H9 (cell line): ENCODE results near the gene TMEM250. TPM values are rescaled to one million over a fixed set of nuclear protein-coding genes. Genes with fewer than 3 reads are reported as not detected.

ENCODE experiments used
- DNase-seq: peaks from one replicate; pipeline ENCODE4 v3.0.0-alpha.2; 2017
- H2AFZ ChIP-seq: one replicate; pipeline ENCODE4 v1.6.1; 2013; ENCODE audit warnings: mild to moderate bottlenecking, low read length, control low read depth, moderate library complexity
- H2AK5ac ChIP-seq: 2 replicates; pipeline ENCODE4 v1.6.1; 2013; ENCODE audit warnings: low read length, control low read depth, mixed read lengths; ENCODE audit not compliant: insufficient read length
- H2BK120ac ChIP-seq: one replicate; pipeline ENCODE4 v1.6.1; 2013; ENCODE audit warnings: low read depth, mild to moderate bottlenecking, low read length, control low read depth, inconsistent platforms; ENCODE audit not compliant: poor library complexity, severe bottlenecking
- H2BK12ac ChIP-seq: 2 replicates; pipeline ENCODE4 v1.6.1; 2013; ENCODE audit warnings: low read length, control low read depth, mixed read lengths, low read depth; ENCODE audit not compliant: insufficient read length
- H2BK15ac ChIP-seq: 2 replicates; pipeline ENCODE4 v1.6.1; 2013; ENCODE audit warnings: low read depth, low read length, control low read depth
- H2BK20ac ChIP-seq: one replicate; pipeline ENCODE4 v1.6.1; 2013; ENCODE audit warnings: low read depth, mild to moderate bottlenecking, low read length, control low read depth, inconsistent platforms; ENCODE audit not compliant: poor library complexity, severe bottlenecking
- H2BK5ac ChIP-seq: 2 replicates; pipeline ENCODE4 v1.6.1; 2013; ENCODE audit warnings: low read length, control low read depth, mixed read lengths; ENCODE audit not compliant: insufficient read length
- H3K14ac ChIP-seq: 2 replicates; pipeline ENCODE4 v1.6.1; 2013; ENCODE audit warnings: low read length, control low read depth; ENCODE audit not compliant: insufficient read depth
- H3K18ac ChIP-seq: 2 replicates; pipeline ENCODE4 v1.6.1; 2013; ENCODE audit warnings: low read depth, mild to moderate bottlenecking, mixed read lengths, low read length, control low read depth; ENCODE audit not compliant: insufficient read length
- H3K23ac ChIP-seq: 2 replicates; pipeline ENCODE4 v1.6.1; 2013; ENCODE audit warnings: low read length, control low read depth, mixed read lengths, low read depth; ENCODE audit not compliant: insufficient read length
- H3K23me2 ChIP-seq: 2 replicates; pipeline ENCODE4 v1.6.1; 2013; ENCODE audit warnings: low read depth, mild to moderate bottlenecking, mixed read lengths, low read length, control low read depth; ENCODE audit not compliant: insufficient read length, poor library complexity, severe bottlenecking
- H3K27ac ChIP-seq: 2 replicates; pipeline ENCODE4 v1.5.1; 2013; ENCODE audit warnings: low read length, control low read depth, mixed read lengths, low read depth; ENCODE audit not compliant: insufficient read length
- H3K27me3 ChIP-seq: 2 replicates; pipeline ENCODE4 v1.6.1; 2013; ENCODE audit warnings: low read length, control low read depth, inconsistent platforms; ENCODE audit not compliant: insufficient read depth
- H3K4ac ChIP-seq: 2 replicates; pipeline ENCODE4 v1.6.1; 2013; ENCODE audit warnings: low read depth, mild to moderate bottlenecking, control low read depth, inconsistent platforms, low read length, moderate library complexity
- H3K4me1 ChIP-seq: 2 replicates; pipeline ENCODE4 v1.6.1; 2013; ENCODE audit warnings: low read length, control low read depth, inconsistent platforms; ENCODE audit not compliant: insufficient read depth
- H3K4me2 ChIP-seq: 2 replicates; pipeline ENCODE4 v1.6.1; 2013; ENCODE audit warnings: low read length, control low read depth, mixed read lengths; ENCODE audit not compliant: insufficient read length, insufficient read depth
- H3K56ac ChIP-seq: 2 replicates; pipeline ENCODE4 v1.6.1; 2013; ENCODE audit warnings: low read depth, mild to moderate bottlenecking, mixed read lengths, low read length, control low read depth; ENCODE audit not compliant: insufficient read length
- H3K79me1 ChIP-seq: 2 replicates; pipeline ENCODE4 v1.6.1; 2013; ENCODE audit warnings: low read depth, mild to moderate bottlenecking, moderate library complexity, low read length, control low read depth, inconsistent platforms; ENCODE audit not compliant: insufficient read depth, poor library complexity, severe bottlenecking
- H3K79me2 ChIP-seq: 2 replicates; pipeline ENCODE4 v1.6.1; 2013; ENCODE audit warnings: low read length, control low read depth, inconsistent platforms; ENCODE audit not compliant: insufficient read depth
- H3K9ac ChIP-seq: 2 replicates; pipeline ENCODE4 v1.6.1; 2013; ENCODE audit warnings: low read length, control low read depth, mixed read lengths; ENCODE audit not compliant: insufficient read length; ENCODE audit errors: extremely low read depth
- H3K9me3 ChIP-seq: one replicate; pipeline ENCODE4 v1.6.1; 2013; ENCODE audit warnings: low read depth, low read length, inconsistent platforms; ENCODE audit not compliant: control insufficient read depth
- H3T11ph ChIP-seq: one replicate; pipeline ENCODE4 v1.6.1; 2013; ENCODE audit warnings: mild to moderate bottlenecking, low read length, control low read depth, inconsistent platforms
- H4K20me1 ChIP-seq: one replicate; pipeline ENCODE4 v1.6.1; 2013; ENCODE audit not compliant: control insufficient read depth, insufficient read length, insufficient read depth
- H4K5ac ChIP-seq: 2 replicates; pipeline ENCODE4 v1.6.1; 2013; ENCODE audit warnings: low read depth, mild to moderate bottlenecking, mixed read lengths, low read length, control low read depth; ENCODE audit not compliant: insufficient read length
- H4K8ac ChIP-seq: replicated peaks from 2 replicates; pipeline ENCODE4 v1.6.1; 2013; ENCODE audit warnings: low read length, control low read depth, mixed read lengths, low read depth; ENCODE audit not compliant: insufficient read length
- H4K91ac ChIP-seq: 2 replicates; pipeline ENCODE4 v1.6.1; 2013; ENCODE audit warnings: low read depth, mild to moderate bottlenecking, moderate library complexity, mixed read lengths, low read length, control low read depth; ENCODE audit not compliant: insufficient read length
- H3K27ac Mint-ChIP-seq, 3 experiments: 2 replicates in 2 of 3; 3 replicates in 1 of 3; pipeline ENCODE4 v1.8.0; 2020 to 2021; ENCODE audit warnings: mixed read lengths in 3 of 3, mild to moderate bottlenecking in 1 of 3, moderate library complexity in 1 of 3
- H3K27me3 Mint-ChIP-seq: 2 replicates; pipeline ENCODE4 v1.8.0; 2021; ENCODE audit warnings: low read depth, mild to moderate bottlenecking, moderate library complexity, mixed read lengths
- H3K36me3 Mint-ChIP-seq, 3 experiments: 2 replicates in 2 of 3; 3 replicates in 1 of 3; pipeline ENCODE4 v1.8.0; 2020 to 2021; ENCODE audit warnings: low read depth in 3 of 3, mixed read lengths in 3 of 3; ENCODE audit not compliant: insufficient read depth in 1 of 3
- H3K4me1 Mint-ChIP-seq, 2 experiments: 2 replicates each; pipeline ENCODE4 v1.8.0; 2020; ENCODE audit warnings: mixed read lengths in 2 of 2
- H3K4me3 Mint-ChIP-seq, 2 experiments: 2 replicates in 1 of 2; 3 replicates in 1 of 2; pipeline ENCODE4 v1.8.0; 2020 to 2021; ENCODE audit warnings: mild to moderate bottlenecking in 2 of 2, mixed read lengths in 2 of 2, moderate library complexity in 1 of 2
- H3K9me3 Mint-ChIP-seq, 2 experiments: 2 replicates in 1 of 2; 3 replicates in 1 of 2; pipeline ENCODE4 v1.8.0; 2020; ENCODE audit warnings: mild to moderate bottlenecking in 2 of 2, mixed read lengths in 2 of 2, moderate library complexity in 1 of 2
- CTCF ChIP-seq: fragments of 200-600 bp; sonication (generic); conservative IDR thresholded peaks from 3 replicates; pipeline ENCODE4 v1.8.0; 2021; ENCODE audit warnings: antibody characterized with exemption, mild to moderate bottlenecking
- WGBS: extraction: QIAGEN DNeasy Blood & Tissue Kit; methylation state at CpG from one replicate; pipeline ENCODE4 v1.1.7; 2013; ENCODE audit warnings: missing lambda C conversion rate, low lambda C conversion rate, mixed read lengths; ENCODE audit not compliant: insufficient read length; ENCODE audit errors: extremely low coverage; 5-methylcytosine and 5-hydroxymethylcytosine counted together
- total RNA-seq: library from RNA; stranded (reverse); gene quantifications from 2 replicates; pipeline ENCODE4 v1.2.1, GENCODE V29; 2021

TMEM250 gene
- total RNA-seq, 1 experiment from 2014 or later: 48.1 TPM

- Histone ChIP-seq H3K23me2 (no peaks in the 10 kb centered on the region), H2BK15ac (no peak overlapping the region), H3K79me1 (no peaks in the 10 kb centered on the region), H3K18ac (no peak overlapping the region), H2BK5ac (no peak overlapping the region), H3K23ac (no peak overlapping the region), H3K4me1 (no peaks in the 10 kb centered on the region; the same call in 1 of the 2 replicates), H4K20me1 (no peaks in the 10 kb centered on the region), H2BK20ac (no peak overlapping the region), H4K5ac (no peak overlapping the region), H3K56ac (no peak overlapping the region), H3K9ac (no peak overlapping the region), H2AK5ac (no peak overlapping the region), H4K91ac (no peak overlapping the region), H3K14ac (no peak overlapping the region), H3K4ac (no peak overlapping the region), H2AFZ (no peak overlapping the region), H3K9me3 (no peaks in the 10 kb centered on the region), H3K27me3 (no peaks in the 10 kb centered on the region), H3K79me2 (no peaks in the 10 kb centered on the region), H2BK120ac (no peak overlapping the region), H4K8ac (no peak overlapping the region), H3K27ac (no peak overlapping the region), H3T11ph (no peak overlapping the region), H2BK12ac (no peak overlapping the region), H3K4me2 (no peak overlapping the region)
- TF ChIP-seq CTCF: no peak
- Mint-ChIP-seq H3K27ac (0 out of 7 replicates have a peak overlapping the region, but pooled peaks of 1 of the 3 experiments have one; percentile 44), H3K4me3 (no peak overlapping the region), H3K9me3 (peaks cover 0 to 3% of the 10 kb centered on the region in 2 experiments; a peak in 2 of 5 replicates), H3K36me3 (no peaks in the 10 kb centered on the region; a peak in 1 of 7 replicates), H3K27me3 (peaks cover 16% of the 10 kb centered on the region), H3K4me1 (peaks cover 7 to 12% of the 10 kb centered on the region in 2 experiments)
- WGBS: no CpG with 5 or more reads among the region's 12 CpGs
- no peak for DNase-seq
These were observed 34.3 kb upstream of the TMEM250 start for GRCh38 chr9:136152931-136153330.
